ENCODE measurements around the gene C1orf198.

DNA sequence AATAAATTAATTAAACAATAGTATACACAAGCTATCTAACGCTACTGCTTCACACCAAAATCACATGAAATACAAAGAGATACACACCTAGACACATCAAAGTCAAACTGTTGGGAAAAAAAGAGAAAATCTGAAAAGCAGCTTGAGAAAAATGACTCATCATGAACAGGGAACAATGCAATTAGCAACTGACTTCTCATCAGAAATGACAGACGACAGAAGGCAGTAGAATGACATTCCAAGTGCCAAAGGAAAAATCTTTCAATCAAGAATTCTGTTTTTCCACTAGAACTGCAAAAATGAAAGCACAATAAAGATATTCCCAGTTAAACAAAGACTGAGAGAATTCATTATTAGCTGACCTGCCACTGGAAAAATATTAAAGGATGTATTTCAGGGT lies 63.9 kb downstream of the C1orf198 start:
- TF ChIP-seq CTCF (IDR thresholded peaks at IDR 0.05) (no peak), SMC3 (IDR thresholded peaks at IDR 0.05; ENCODE audit: low read depth, low read length) (no peak), RAD21 (IDR thresholded peaks at IDR 0.05; ENCODE audit: low read length) (no peak), EZH2phosphoT487 (IDR thresholded peaks at IDR 0.05; ENCODE audit: borderline replicate concordance, low read depth) (no peak)
